ENCODE results near the gene MAGI2.
"Not testable (repeated sequence)": the region's sequence is repeated elsewhere in the genome, so short reads cannot be mapped to it uniquely, and the experiment has no call there.

MAGI2 gene

GRCh38 chr7:78588393-78588792 is 865.1 kb downstream of the MAGI2 start:
- DNase-seq: no peak

GRCh38 chr7:78587443-78588044 is 865.9 kb downstream of the MAGI2 start:
- no peak for DNase-seq

- no peak for DNase-seq
Observed at GRCh38 chr7:78585980-78586379, 867.5 kb downstream of the MAGI2 start.

GRCh38 chr7:78578686-78579085 is 874.8 kb downstream of the MAGI2 start:
- no peak for DNase-seq

- not testable (repeated sequence) for DNase-seq
Observed at GRCh38 chr7:78577174-78577952, 876.1 kb downstream of the MAGI2 start.

- no peak for DNase-seq
Observed at GRCh38 chr7:78576236-78576635, 877.2 kb downstream of the MAGI2 start.

- no peak for DNase-seq
Observed at GRCh38 chr7:78571292-78571691, 882.2 kb downstream of the MAGI2 start.

- DNase-seq: no peak
Observed at GRCh38 chr7:78568690-78569089, 884.8 kb downstream of the MAGI2 start.

GRCh38 chr7:78567836-78568235 is 885.6 kb downstream of the MAGI2 start:
- DNase-seq: no peak

GRCh38 chr7:78565784-78566183 is 887.7 kb downstream of the MAGI2 start:
- no peak for DNase-seq

- no peak for DNase-seq
Observed at GRCh38 chr7:78563191-78563590, 890.3 kb downstream of the MAGI2 start.

GRCh38 chr7:78562191-78562590 is 891.3 kb downstream of the MAGI2 start:
- DNase-seq: no peak

- no peak for DNase-seq
Observed at GRCh38 chr7:78558566-78558965, 894.9 kb downstream of the MAGI2 start.

- no peak for DNase-seq
Observed at GRCh38 chr7:78543976-78544375, 909.5 kb downstream of the MAGI2 start.

- no peak for DNase-seq
Observed at GRCh38 chr7:78542981-78543380, 910.5 kb downstream of the MAGI2 start.

GRCh38 chr7:78542541-78542940 is 910.9 kb downstream of the MAGI2 start:
- no peak for DNase-seq

GRCh38 chr7:78539825-78540224 is 913.6 kb downstream of the MAGI2 start:
- no peak for DNase-seq

GRCh38 chr7:78535655-78536054 is 917.8 kb downstream of the MAGI2 start:
- no peak for DNase-seq

- no peak for DNase-seq
Observed at GRCh38 chr7:78530351-78530750, 923.1 kb downstream of the MAGI2 start.

- no peak for DNase-seq
Observed at GRCh38 chr7:78529392-78529791, 924.1 kb downstream of the MAGI2 start.

GRCh38 chr7:78528964-78529363 is 924.5 kb downstream of the MAGI2 start:
- DNase-seq: no peak

GRCh38 chr7:78523930-78524329 is 929.5 kb downstream of the MAGI2 start:
- DNase-seq: no peak

GRCh38 chr7:78521961-78522360 is 931.5 kb downstream of the MAGI2 start:
- no peak for DNase-seq

GRCh38 chr7:78516450-78516849 is 937.0 kb downstream of the MAGI2 start:
- DNase-seq: no peak

- no peak for DNase-seq
Observed at GRCh38 chr7:78514634-78515033, 938.8 kb downstream of the MAGI2 start.

Measured in hematopoietic multipotent progenitor cell treated with erythropoietin and hydrocortisone succinate and interleukin-3 and kit ligand, for 6 days (in vitro differentiated cells).